Measurements from ENCODE around the gene DVL3. TPM values are rescaled to one million over a fixed set of nuclear protein-coding genes. Genes with fewer than 3 reads are reported as not detected.
"Not testable (repeated sequence)": the region's sequence is repeated elsewhere in the genome, so short reads cannot be mapped to it uniquely, and the experiment has no call there.

Gene DVL3
- total and polyA plus RNA-seq, 2 experiments from 2014 or later = 25.6 to 55.5 TPM

DNA sequence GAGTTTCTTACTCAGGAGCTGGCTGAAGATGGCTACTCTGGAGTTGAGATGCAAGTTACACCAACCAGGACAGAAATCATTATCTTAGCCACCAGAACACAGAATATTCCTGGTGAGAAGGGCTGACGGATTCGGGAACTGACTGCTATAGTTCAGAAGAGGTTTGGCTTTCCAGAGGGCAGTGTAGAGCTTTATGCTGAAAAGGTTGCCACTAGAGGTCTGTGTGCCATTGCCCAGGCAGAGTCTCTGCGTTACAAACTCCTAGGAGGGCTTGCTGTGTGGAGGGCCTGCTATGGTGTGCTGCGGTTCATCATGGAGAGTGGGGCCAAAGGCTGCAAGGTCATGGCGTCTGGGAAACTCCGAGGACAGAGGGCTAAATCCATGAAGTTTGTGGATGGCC, 5.4 kb upstream of the DVL3 start:
- not testable (repeated sequence) for H3K4me3 ChIP-seq; H3F3A ChIP-seq (replicated peaks; ENCODE audit: low read depth); H3K36me3 ChIP-seq (ENCODE audit: insufficient read depth); H3K4me2 ChIP-seq; H3K27me3 ChIP-seq (ENCODE audit: insufficient read depth); H3K4me3 Mint-ChIP-seq; H3K36me3 Mint-ChIP-seq (ENCODE audit: low read depth); H3K27me3 Mint-ChIP-seq (ENCODE audit: insufficient read depth, low read depth, poor library complexity); H3K9me3 Mint-ChIP-seq; H3K79me2 ChIP-seq (replicated peaks; ENCODE audit: insufficient read depth); H3K27ac ChIP-seq (ENCODE audit: low read depth); H3K4me1 ChIP-seq (ENCODE audit: insufficient read depth); H2AFZ ChIP-seq; H4K20me1 ChIP-seq (replicated peaks; ENCODE audit: insufficient read depth); H3K9me2 ChIP-seq (ENCODE audit: insufficient read depth)
- Mint-ChIP-seq H3K4me1 (peaks cover 11% of the 10 kb centered on the region; the same call in 2 of the 3 replicates), H3K27ac (0 out of 2 replicates have a peak overlapping the region, but pooled peaks have one; percentile 70)
- peak; percentile 26 to 52; a peak in 2 of 4 replicates for TF ChIP-seq CTCF (conservative IDR thresholded peaks at IDR 0.05; ENCODE audit: low read depth in 2 of 2)
- DNase-seq (ENCODE audit: low spot score) = peak; percentile 53
- ATAC-seq = peak; percentile 81

- Histone ChIP-seq H3K27me3 (ENCODE audit: insufficient read depth) (no peaks in the 10 kb centered on the region), H3F3A (replicated peaks; ENCODE audit: low read depth) (peaks cover 18% of the 10 kb centered on the region), H3K27ac (ENCODE audit: low read depth) (peak overlapping the region; percentile 90), H2AFZ (peak overlapping the region; percentile 95), H4K20me1 (replicated peaks; ENCODE audit: insufficient read depth) (0 out of 2 replicates have a peak, but pooled peaks cover 7% of the 10 kb centered on the region), H3K79me2 (replicated peaks; ENCODE audit: insufficient read depth) (peaks cover 50% of the 10 kb centered on the region), H3K4me1 (ENCODE audit: insufficient read depth) (peaks cover 20% of the 10 kb centered on the region), H3K9me2 (ENCODE audit: insufficient read depth) (no peaks in the 10 kb centered on the region), H3K4me2 (peak overlapping the region; percentile 98), H3K4me3 (peak overlapping the region; percentile 95), H3K36me3 (ENCODE audit: insufficient read depth) (no peaks in the 10 kb centered on the region; the same call in 1 of the 2 replicates)
- peak overlapping the region; percentile 98 for H3K4me3 Mint-ChIP-seq
- peaks cover 18% of the 10 kb centered on the region; the same call in 2 of the 3 replicates for H3K4me1 Mint-ChIP-seq
- H3K27ac Mint-ChIP-seq = peak overlapping the region; percentile 97
- TF ChIP-seq, protein P1, sequence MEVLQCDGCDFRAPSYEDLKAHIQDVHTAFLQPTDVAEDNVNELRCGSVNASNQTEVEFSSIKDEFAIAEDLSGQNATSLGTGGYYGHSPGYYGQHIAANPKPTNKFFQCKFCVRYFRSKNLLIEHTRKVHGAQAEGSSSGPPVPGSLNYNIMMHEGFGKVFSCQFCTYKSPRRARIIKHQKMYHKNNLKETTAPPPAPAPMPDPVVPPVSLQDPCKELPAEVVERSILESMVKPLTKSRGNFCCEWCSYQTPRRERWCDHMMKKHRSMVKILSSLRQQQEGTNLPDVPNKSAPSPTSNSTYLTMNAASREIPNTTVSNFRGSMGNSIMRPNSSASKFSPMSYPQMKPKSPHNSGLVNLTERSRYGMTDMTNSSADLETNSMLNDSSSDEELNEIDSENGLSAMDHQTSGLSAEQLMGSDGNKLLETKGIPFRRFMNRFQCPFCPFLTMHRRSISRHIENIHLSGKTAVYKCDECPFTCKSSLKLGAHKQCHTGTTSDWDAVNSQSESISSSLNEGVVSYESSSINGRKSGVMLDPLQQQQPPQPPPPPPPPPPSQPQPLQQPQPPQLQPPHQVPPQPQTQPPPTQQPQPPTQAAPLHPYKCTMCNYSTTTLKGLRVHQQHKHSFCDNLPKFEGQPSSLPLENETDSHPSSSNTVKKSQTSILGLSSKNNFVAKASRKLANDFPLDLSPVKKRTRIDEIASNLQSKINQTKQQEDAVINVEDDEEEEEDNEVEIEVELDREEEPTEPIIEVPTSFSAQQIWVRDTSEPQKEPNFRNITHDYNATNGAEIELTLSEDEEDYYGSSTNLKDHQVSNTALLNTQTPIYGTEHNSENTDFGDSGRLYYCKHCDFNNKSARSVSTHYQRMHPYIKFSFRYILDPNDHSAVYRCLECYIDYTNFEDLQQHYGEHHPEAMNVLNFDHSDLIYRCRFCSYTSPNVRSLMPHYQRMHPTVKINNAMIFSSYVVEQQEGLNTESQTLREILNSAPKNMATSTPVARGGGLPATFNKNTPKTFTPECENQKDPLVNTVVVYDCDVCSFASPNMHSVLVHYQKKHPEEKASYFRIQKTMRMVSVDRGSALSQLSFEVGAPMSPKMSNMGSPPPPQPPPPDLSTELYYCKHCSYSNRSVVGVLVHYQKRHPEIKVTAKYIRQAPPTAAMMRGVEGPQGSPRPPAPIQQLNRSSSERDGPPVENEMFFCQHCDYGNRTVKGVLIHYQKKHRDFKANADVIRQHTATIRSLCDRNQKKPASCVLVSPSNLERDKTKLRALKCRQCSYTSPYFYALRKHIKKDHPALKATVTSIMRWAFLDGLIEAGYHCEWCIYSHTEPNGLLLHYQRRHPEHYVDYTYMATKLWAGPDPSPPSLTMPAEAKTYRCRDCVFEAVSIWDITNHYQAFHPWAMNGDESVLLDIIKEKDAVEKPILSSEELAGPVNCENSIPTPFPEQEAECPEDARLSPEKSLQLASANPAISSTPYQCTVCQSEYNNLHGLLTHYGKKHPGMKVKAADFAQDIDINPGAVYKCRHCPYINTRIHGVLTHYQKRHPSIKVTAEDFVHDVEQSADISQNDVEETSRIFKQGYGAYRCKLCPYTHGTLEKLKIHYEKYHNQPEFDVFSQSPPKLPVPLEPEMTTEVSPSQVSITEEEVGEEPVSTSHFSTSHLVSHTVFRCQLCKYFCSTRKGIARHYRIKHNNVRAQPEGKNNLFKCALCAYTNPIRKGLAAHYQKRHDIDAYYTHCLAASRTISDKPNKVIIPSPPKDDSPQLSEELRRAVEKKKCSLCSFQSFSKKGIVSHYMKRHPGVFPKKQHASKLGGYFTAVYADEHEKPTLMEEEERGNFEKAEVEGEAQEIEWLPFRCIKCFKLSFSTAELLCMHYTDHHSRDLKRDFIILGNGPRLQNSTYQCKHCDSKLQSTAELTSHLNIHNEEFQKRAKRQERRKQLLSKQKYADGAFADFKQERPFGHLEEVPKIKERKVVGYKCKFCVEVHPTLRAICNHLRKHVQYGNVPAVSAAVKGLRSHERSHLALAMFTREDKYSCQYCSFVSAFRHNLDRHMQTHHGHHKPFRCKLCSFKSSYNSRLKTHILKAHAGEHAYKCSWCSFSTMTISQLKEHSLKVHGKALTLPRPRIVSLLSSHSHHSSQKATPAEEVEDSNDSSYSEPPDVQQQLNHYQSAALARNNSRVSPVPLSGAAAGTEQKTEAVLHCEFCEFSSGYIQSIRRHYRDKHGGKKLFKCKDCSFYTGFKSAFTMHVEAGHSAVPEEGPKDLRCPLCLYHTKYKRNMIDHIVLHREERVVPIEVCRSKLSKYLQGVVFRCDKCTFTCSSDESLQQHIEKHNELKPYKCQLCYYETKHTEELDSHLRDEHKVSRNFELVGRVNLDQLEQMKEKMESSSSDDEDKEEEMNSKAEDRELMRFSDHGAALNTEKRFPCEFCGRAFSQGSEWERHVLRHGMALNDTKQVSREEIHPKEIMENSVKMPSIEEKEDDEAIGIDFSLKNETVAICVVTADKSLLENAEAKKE (CRISPR knock-in tag; IDR thresholded peaks at IDR 0.05) = no peak
- TF ChIP-seq, protein P2, sequence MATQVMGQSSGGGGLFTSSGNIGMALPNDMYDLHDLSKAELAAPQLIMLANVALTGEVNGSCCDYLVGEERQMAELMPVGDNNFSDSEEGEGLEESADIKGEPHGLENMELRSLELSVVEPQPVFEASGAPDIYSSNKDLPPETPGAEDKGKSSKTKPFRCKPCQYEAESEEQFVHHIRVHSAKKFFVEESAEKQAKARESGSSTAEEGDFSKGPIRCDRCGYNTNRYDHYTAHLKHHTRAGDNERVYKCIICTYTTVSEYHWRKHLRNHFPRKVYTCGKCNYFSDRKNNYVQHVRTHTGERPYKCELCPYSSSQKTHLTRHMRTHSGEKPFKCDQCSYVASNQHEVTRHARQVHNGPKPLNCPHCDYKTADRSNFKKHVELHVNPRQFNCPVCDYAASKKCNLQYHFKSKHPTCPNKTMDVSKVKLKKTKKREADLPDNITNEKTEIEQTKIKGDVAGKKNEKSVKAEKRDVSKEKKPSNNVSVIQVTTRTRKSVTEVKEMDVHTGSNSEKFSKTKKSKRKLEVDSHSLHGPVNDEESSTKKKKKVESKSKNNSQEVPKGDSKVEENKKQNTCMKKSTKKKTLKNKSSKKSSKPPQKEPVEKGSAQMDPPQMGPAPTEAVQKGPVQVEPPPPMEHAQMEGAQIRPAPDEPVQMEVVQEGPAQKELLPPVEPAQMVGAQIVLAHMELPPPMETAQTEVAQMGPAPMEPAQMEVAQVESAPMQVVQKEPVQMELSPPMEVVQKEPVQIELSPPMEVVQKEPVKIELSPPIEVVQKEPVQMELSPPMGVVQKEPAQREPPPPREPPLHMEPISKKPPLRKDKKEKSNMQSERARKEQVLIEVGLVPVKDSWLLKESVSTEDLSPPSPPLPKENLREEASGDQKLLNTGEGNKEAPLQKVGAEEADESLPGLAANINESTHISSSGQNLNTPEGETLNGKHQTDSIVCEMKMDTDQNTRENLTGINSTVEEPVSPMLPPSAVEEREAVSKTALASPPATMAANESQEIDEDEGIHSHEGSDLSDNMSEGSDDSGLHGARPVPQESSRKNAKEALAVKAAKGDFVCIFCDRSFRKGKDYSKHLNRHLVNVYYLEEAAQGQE (IDR thresholded peaks at IDR 0.05; ENCODE audit: unreplicated experiment) = peak; percentile 23
- H3K9me3 Mint-ChIP-seq = no peaks in the 10 kb centered on the region
- peaks cover 10% of the 10 kb centered on the region for H3K27me3 Mint-ChIP-seq (ENCODE audit: insufficient read depth, low read depth, poor library complexity)
- ATAC-seq = peak; percentile 38
- DNase-seq (ENCODE audit: low spot score) = peak; percentile 61
- peaks cover 7% of the 10 kb centered on the region for H3K36me3 Mint-ChIP-seq (ENCODE audit: low read depth)
Measured at GRCh38 chr3:184155644-184156521, 706 bp downstream of the DVL3 start.
